Left ventricle myocardium inferior (tissue), 1 donor: ENCODE results near the gene RREB1. TPM values are rescaled to one million over a fixed set of nuclear protein-coding genes. Genes with fewer than 3 reads are reported as not detected.

Experiments
- DNase-seq: peaks from one replicate; pipeline ENCODE4 v3.0.0-alpha.2; 2020
- H3K27ac ChIP-seq: fragments of 200-600 bp; replicated peaks from 2 replicates; pipeline ENCODE4 v1.8.0; 2021
- H3K27me3 ChIP-seq: fragments of 200-600 bp; 2 replicates; pipeline ENCODE4 v1.8.0; 2021; ENCODE audit warnings: low read depth
- H3K36me3 ChIP-seq: fragments of 200-600 bp; 2 replicates; pipeline ENCODE4 v1.8.0; 2021
- H3K4me1 ChIP-seq: fragments of 200-600 bp; 2 replicates; pipeline ENCODE4 v1.8.0; 2021
- H3K4me3 ChIP-seq: fragments of 200-600 bp; 2 replicates; pipeline ENCODE4 v1.8.0; 2021; ENCODE audit warnings: mild to moderate bottlenecking, moderate library complexity
- H3K9me3 ChIP-seq: fragments of 200-600 bp; replicated peaks from 2 replicates; pipeline ENCODE4 v1.8.0; 2021
- CTCF ChIP-seq: fragments of 200-600 bp; IDR thresholded peaks from 2 replicates; pipeline ENCODE4 v1.8.0; 2021; ENCODE audit warnings: antibody characterized with exemption, mild to moderate bottlenecking, borderline replicate concordance
- intact Hi-C: fragments of 100-400 bp; cut with micrococcal nuclease; formaldehyde crosslinking; loops from one replicate; pipeline ENCODE4 v1.11.0; 2022
- total RNA-seq: library from RNA; stranded (reverse); fragmentation: NEBNext Ultra II Directional; extraction: Animal tissue kit (Norgen Biotek cat#: 25700); gene quantifications from one replicate; pipeline ENCODE4 v1.2.1, GENCODE V29; 2021
- donor health status: DM: no; HTN: yes; CAD: no; lungs with severe emphysema.

Gene RREB1
- total RNA-seq, 1 donor from 2014 or later: 33.3 TPM

DNA sequence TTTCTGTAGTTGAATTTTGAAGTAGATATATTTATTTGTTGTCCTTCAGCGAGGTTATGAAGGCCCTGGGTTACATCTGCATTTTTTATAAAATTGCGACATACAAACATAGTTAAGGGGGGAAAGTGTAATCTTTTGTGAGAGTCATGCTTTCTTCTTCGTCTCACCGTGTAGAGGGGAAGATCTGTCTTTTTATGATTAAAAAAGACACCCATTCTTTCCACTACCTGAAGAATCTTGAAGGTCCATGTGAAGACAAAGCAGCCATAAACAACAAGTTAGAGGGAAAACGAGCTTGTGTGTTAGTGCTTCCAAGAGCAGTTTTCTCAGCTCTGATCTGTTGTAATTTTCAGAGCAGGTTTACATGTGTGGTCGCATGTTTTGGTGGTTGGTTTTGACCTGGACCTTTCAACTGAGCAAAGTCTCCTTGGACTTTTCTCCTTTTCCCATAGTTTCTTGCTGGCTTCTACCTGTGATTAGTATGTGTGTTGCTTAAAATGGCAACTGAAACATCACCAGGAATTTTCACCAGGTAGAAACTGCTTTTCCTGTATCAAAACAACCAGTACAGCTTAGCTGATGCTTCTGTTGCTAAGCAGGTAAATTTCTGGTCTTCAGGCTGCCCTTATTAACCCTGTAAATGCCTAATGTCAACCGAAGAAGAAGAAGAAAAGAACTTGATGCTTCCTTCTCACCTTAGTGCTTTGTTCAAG lies 37.3 kb downstream of the RREB1 start:
- Histone ChIP-seq H3K27me3 (no peaks in the 10 kb centered on the region), H3K36me3 (no peaks in the 10 kb centered on the region), H3K4me3 (no peak overlapping the region), H3K27ac (peak overlapping the region; percentile 98), H3K4me1 (peaks cover 92% of the 10 kb centered on the region), H3K9me3 (no peaks in the 10 kb centered on the region)
- intact Hi-C loops: no loop called here
- no peak for DNase-seq
- TF ChIP-seq CTCF: no peak

DNA sequence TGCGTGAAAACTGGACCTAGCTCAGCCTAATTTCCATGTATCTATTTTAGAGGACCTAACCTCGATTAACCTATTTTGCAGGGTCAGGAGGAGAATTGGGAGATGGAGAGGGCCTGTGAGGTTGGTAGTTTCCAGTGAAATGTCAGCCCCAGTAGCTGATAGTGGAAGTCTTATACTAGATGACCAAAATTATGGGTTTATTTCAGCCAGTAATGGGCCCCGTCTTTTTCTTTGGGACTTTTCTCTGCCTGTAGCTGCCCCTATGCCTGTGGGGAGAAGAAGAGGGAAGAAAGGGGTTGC lies 37.8 kb downstream of the RREB1 start:
- Histone ChIP-seq H3K27ac (peak overlapping the region; percentile 98), H3K36me3 (no peaks in the 10 kb centered on the region), H3K27me3 (no peaks in the 10 kb centered on the region), H3K4me3 (no peak overlapping the region), H3K4me1 (peaks cover 91% of the 10 kb centered on the region), H3K9me3 (no peaks in the 10 kb centered on the region)
- no peak for DNase-seq
- intact Hi-C loops: no loop called here
- TF ChIP-seq CTCF: no peak

- H3K27me3 ChIP-seq: no peaks in the 10 kb centered on the region
- H3K9me3 ChIP-seq: no peaks in the 10 kb centered on the region
- peak overlapping the region; percentile 12 for H3K4me3 ChIP-seq
- peak; percentile 54 for DNase-seq
- H3K4me1 ChIP-seq: peaks cover 92% of the 10 kb centered on the region
- intact Hi-C loops: no loop called here
- H3K36me3 ChIP-seq: no peaks in the 10 kb centered on the region
- no peak for TF ChIP-seq CTCF
- peak overlapping the region; percentile 98 for H3K27ac ChIP-seq
Measured at GRCh38 chr6:7145885-7146828, 38.4 kb downstream of the RREB1 start.

DNA sequence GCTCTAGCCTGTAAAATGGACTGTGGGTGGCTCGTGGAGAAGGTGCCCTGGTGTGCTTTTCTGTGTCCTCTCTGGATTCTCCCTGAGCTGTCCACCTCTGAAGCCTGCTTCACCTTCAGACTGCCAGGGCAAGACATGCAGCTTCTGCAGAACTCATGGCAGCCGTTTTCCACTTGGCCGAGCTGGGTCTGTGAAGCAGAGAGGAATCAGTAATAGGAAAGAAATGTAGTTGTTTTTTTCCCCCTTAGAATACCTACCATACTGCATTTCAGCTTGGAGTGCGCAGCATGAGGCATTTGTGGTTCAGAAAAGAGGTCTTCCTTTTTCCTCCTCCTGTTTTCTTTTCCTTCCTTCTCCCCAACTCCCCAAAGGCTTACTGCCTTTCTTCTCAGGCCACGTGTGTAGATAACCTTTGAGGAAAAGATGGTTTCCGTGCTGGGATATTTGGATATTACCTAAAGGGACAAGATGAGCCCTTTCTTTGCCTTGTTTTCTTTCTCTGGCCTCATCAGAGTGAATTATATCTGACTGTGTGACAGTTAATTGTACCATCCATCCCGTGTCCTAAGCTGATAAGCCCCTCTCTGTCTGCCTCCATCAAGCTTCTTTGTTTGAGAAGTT lies 39.4 kb downstream of the RREB1 start:
- peaks cover 92% of the 10 kb centered on the region for H3K4me1 ChIP-seq

More for the DNA sequence above, 39.4 kb downstream of the RREB1 start:
- Histone ChIP-seq H3K27me3 (no peaks in the 10 kb centered on the region), H3K9me3 (no peaks in the 10 kb centered on the region), H3K4me3 (peak overlapping the region; percentile 12), H3K36me3 (no peaks in the 10 kb centered on the region), H3K27ac (peak overlapping the region; percentile 98)
- TF ChIP-seq CTCF: no peak
- no peak for DNase-seq
- intact Hi-C loops: no loop called here
